ENCODE data around the gene HLA-DQA2. TPM values are rescaled to one million over a fixed set of nuclear protein-coding genes. Genes with fewer than 3 reads are reported as not detected.
A peak's percentile ranks its signal among the peaks of the same experiment; 100 is the strongest.
"Not testable (repeated sequence)": the region's sequence is repeated elsewhere in the genome, so short reads cannot be mapped to it uniquely, and the experiment has no call there.

HLA-DQA2 gene
- total RNA-seq, 2 donors from 2014 or later, result 0.85 to 1.4 TPM

DNA sequence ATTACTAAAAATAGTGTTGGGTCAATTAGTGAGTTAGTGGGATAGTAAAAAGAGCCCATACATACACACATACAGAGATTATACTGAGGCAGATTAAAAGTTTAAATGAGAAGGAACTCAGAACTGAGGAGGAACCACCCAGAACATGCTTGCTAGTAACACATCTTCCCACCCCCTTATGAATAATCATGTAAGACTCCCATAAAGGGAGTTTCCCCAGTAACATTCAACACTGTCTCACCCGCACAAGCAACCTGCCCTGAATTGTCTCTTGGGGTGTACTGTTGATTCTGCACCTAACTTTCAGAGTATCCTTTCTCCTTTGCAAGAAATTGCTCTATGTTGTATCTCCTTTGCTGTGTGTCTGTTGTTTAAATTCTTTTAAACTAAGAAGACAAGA, 33.2 kb downstream of the HLA-DQA2 start:
- no peaks in the 10 kb centered on the region for H3K9me3 ChIP-seq
- H3K27ac ChIP-seq, result no peak overlapping the region
- TF ChIP-seq CTCF (IDR thresholded peaks at IDR 0.05), result no peak
- H3K4me3 ChIP-seq, result no peak overlapping the region
- no peaks in the 10 kb centered on the region for H3K4me1 ChIP-seq (ENCODE audit: control insufficient read depth in 1 of 2, low read depth in 2 of 2)
- no peaks in the 10 kb centered on the region for H3K27me3 ChIP-seq (replicated peaks; ENCODE audit: insufficient read depth)
- DNase-seq (ENCODE audit: low spot score), result no peak
- ATAC-seq (ENCODE audit: insufficient number of reproducible peaks, low FRiP score, low read depth), result no peak
- H3K36me3 ChIP-seq, result no peaks in the 10 kb centered on the region

GRCh38 chr6:32775071-32775470, 33.9 kb downstream of the HLA-DQA2 start:
- no peak overlapping the region for H3K4me3 ChIP-seq
- H3K9me3 ChIP-seq, result no peaks in the 10 kb centered on the region
- DNase-seq (ENCODE audit: low spot score) (no peak), ATAC-seq (ENCODE audit: insufficient number of reproducible peaks, low FRiP score, low read depth) (no peak)
- H3K27ac ChIP-seq, result no peak overlapping the region
- no peaks in the 10 kb centered on the region for H3K36me3 ChIP-seq
- no peak for TF ChIP-seq CTCF (IDR thresholded peaks at IDR 0.05)
- H3K27me3 ChIP-seq (replicated peaks; ENCODE audit: insufficient read depth), result no peaks in the 10 kb centered on the region
- no peaks in the 10 kb centered on the region for H3K4me1 ChIP-seq (ENCODE audit: control insufficient read depth in 1 of 2, low read depth in 2 of 2)

DNA sequence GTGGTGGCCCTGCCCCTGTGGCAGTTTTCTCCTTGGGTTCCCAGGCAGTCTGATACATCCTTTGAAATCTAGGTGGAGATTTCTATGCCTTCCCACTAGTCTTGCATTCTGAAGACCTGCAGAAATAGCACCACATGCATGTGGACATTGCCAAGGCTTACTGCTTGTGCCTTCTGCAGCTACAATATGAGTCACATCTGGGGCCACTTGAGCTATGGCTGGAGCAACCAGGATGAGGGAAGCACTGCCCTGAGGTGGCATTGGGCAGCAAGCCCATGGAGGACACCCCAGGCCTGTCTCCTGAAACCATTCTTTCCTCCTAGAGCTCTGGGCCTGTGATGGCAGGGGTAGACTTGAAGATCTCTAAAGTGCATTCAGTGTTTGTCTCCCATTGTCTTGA, 37.8 kb downstream of the HLA-DQA2 start:
- no peak overlapping the region for H3K4me3 ChIP-seq
- no peaks in the 10 kb centered on the region for H3K9me3 ChIP-seq
- no peak overlapping the region for H3K27ac ChIP-seq
- DNase-seq (ENCODE audit: low spot score) (no peak), ATAC-seq (ENCODE audit: insufficient number of reproducible peaks, low FRiP score, low read depth) (no peak)
- no peak for TF ChIP-seq CTCF (IDR thresholded peaks at IDR 0.05)
- H3K4me1 ChIP-seq (ENCODE audit: control insufficient read depth in 1 of 2, low read depth in 2 of 2), result no peaks in the 10 kb centered on the region
- H3K36me3 ChIP-seq, result no peaks in the 10 kb centered on the region
- no peaks in the 10 kb centered on the region for H3K27me3 ChIP-seq (replicated peaks; ENCODE audit: insufficient read depth)

DNA sequence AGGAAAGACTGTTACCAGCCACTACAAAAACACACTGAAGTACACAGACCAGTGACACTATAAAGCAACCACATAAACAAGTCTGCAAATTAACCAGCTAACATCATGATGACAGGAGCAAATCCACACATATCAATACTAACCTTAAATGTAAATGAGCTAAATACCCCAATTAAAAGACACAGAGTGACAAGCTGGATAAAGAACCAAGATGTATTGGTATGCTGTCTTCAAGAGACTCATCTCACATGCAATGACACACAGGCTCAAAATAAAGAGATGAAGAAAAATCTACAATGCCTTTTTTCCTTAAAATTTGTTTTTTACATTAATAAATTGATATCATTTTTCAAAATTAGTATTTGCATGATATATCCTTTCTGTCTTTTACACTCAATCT, 41.7 kb downstream of the HLA-DQA2 start:
- not testable (repeated sequence) for H3K27ac ChIP-seq; H3K9me3 ChIP-seq; DNase-seq (ENCODE audit: low spot score); H3K36me3 ChIP-seq; H3K27me3 ChIP-seq (replicated peaks; ENCODE audit: insufficient read depth); H3K4me1 ChIP-seq (ENCODE audit: control insufficient read depth in 1 of 2, low read depth in 2 of 2); ATAC-seq (ENCODE audit: insufficient number of reproducible peaks, low FRiP score, low read depth); H3K4me3 ChIP-seq

- no peaks in the 10 kb centered on the region for H3K27me3 ChIP-seq (replicated peaks; ENCODE audit: insufficient read depth)
- no peak overlapping the region for H3K27ac ChIP-seq
- no peaks in the 10 kb centered on the region for H3K36me3 ChIP-seq
- no peaks in the 10 kb centered on the region for H3K9me3 ChIP-seq
- H3K4me3 ChIP-seq, result no peak overlapping the region
- ATAC-seq (ENCODE audit: insufficient number of reproducible peaks, low FRiP score, low read depth) (no peak), DNase-seq (ENCODE audit: low spot score) (no peak)
- no peaks in the 10 kb centered on the region for H3K4me1 ChIP-seq (ENCODE audit: control insufficient read depth in 1 of 2, low read depth in 2 of 2)
- peak; percentile 15 for TF ChIP-seq CTCF (IDR thresholded peaks at IDR 0.05)
Observed at GRCh38 chr6:32785781-32786533, 44.8 kb downstream of the HLA-DQA2 start.

- Histone ChIP-seq H3K36me3 (no peaks in the 10 kb centered on the region), H3K4me1 (ENCODE audit: control insufficient read depth in 1 of 2, low read depth in 2 of 2) (no peaks in the 10 kb centered on the region), H3K27me3 (replicated peaks; ENCODE audit: insufficient read depth) (no peaks in the 10 kb centered on the region), H3K27ac (no peak overlapping the region), H3K4me3 (no peak overlapping the region), H3K9me3 (no peaks in the 10 kb centered on the region)
- no peak for DNase-seq (ENCODE audit: low spot score)
- ATAC-seq (ENCODE audit: insufficient number of reproducible peaks, low FRiP score, low read depth), result no peak
- no peak for TF ChIP-seq CTCF (IDR thresholded peaks at IDR 0.05)
Observed at GRCh38 chr6:32790306-32790705, 49.1 kb downstream of the HLA-DQA2 start.
